Left ventricle myocardium inferior (tissue), 1 donor: ENCODE results near the gene GABARAPL2. TPM values are rescaled to one million over a fixed set of nuclear protein-coding genes. Genes with fewer than 3 reads are reported as not detected.
A peak's percentile ranks its signal among the peaks of the same experiment; 100 is the strongest.

Experiments
- DNase-seq: peaks from one replicate; pipeline ENCODE4 v3.0.0-alpha.2; 2020
- H3K27ac ChIP-seq: fragments of 200-600 bp; replicated peaks from 2 replicates; pipeline ENCODE4 v1.8.0; 2021
- H3K27me3 ChIP-seq: fragments of 200-600 bp; 2 replicates; pipeline ENCODE4 v1.8.0; 2021; ENCODE audit warnings: low read depth
- H3K36me3 ChIP-seq: fragments of 200-600 bp; 2 replicates; pipeline ENCODE4 v1.8.0; 2021
- H3K4me1 ChIP-seq: fragments of 200-600 bp; 2 replicates; pipeline ENCODE4 v1.8.0; 2021
- H3K4me3 ChIP-seq: fragments of 200-600 bp; 2 replicates; pipeline ENCODE4 v1.8.0; 2021; ENCODE audit warnings: mild to moderate bottlenecking, moderate library complexity
- H3K9me3 ChIP-seq: fragments of 200-600 bp; replicated peaks from 2 replicates; pipeline ENCODE4 v1.8.0; 2021
- intact Hi-C: fragments of 100-400 bp; cut with micrococcal nuclease; formaldehyde crosslinking; loops from one replicate; pipeline ENCODE4 v1.11.0; 2022
- long read RNA-seq: library from polyadenylated mRNA; unstranded; transcript quantifications from one replicate; pipeline ENCODE4 v2.0.0, GENCODE V29; 2021
- total RNA-seq: library from RNA; stranded (reverse); fragmentation: NEBNext Ultra II Directional; extraction: Animal tissue kit (Norgen Biotek cat#: 25700); gene quantifications from one replicate; pipeline ENCODE4 v1.2.1, GENCODE V29; 2021
- TF ChIP-seq, protein P1 (sequence below): fragments of 200-600 bp; IDR thresholded peaks from 2 replicates; pipeline ENCODE4 v1.8.0; 2021; ENCODE audit warnings: antibody characterized with exemption, mild to moderate bottlenecking, borderline replicate concordance
- donor health status: DM: no; HTN: yes; CAD: no; lungs with severe emphysema.

Gene GABARAPL2, protein sequence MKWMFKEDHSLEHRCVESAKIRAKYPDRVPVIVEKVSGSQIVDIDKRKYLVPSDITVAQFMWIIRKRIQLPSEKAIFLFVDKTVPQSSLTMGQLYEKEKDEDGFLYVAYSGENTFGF
- 280 TPM for total RNA-seq
- long read RNA-seq, transcript GABARAPL2-201 (4 exons, 1,002 nt), result major isoform, 211 of 217 reads
- long read RNA-seq, partial matches to known transcripts, result 1 of 217 reads
- long read RNA-seq, other reads (novel, unspliced or antisense), result 0 of 217 reads

DNA sequence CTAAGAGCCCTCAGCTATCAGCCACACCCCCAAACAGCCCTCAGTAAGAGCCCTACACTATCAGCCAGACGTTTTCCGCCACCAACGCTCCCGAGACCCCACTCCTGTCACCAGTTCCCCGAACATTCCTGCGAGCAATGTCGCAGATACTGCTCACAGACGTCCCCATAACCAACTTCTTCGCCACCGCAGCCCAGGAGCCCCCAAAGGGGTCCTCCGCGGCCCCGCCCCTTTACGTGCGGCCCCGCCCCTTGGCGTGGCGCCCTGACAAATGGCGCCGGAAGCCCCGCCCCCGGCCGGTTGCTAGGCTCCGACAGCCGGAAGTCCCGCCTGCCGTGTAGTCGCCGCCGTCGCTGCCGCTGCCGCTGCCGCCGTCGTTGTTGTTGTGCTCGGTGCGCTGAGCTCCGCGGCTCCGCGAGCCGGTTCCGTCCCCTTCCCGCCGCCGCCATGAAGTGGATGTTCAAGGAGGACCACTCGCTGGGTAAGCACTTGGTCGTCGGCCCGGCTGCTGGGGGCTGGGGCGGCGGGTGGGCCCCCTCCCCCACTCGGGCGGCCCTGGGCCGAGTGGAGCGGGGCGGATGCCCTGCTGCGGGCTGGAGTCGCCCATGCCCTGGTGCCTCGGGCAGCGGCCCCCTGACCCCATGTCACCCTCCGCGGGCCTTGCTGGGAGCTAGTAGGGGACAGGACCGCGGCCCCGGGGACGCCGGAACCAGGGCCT lies at the start of gene GABARAPL2:
Gene GABARAPL2, plus strand, starts transcription at position 340 of the 718 bp plus-strand sequence. Its CDS starts 108 bp downstream, at position 448.
- no peaks in the 10 kb centered on the region for H3K27me3 ChIP-seq
- H3K4me3 ChIP-seq, result peak within 1 kb of the TSS; percentile 97
- H3K4me1 ChIP-seq, result peaks cover 62% of the 10 kb centered on the region
- H3K36me3 ChIP-seq, result peaks cover 36% of the 10 kb centered on the region
- peak; percentile 85 for DNase-seq
- TF ChIP-seq, protein P1, sequence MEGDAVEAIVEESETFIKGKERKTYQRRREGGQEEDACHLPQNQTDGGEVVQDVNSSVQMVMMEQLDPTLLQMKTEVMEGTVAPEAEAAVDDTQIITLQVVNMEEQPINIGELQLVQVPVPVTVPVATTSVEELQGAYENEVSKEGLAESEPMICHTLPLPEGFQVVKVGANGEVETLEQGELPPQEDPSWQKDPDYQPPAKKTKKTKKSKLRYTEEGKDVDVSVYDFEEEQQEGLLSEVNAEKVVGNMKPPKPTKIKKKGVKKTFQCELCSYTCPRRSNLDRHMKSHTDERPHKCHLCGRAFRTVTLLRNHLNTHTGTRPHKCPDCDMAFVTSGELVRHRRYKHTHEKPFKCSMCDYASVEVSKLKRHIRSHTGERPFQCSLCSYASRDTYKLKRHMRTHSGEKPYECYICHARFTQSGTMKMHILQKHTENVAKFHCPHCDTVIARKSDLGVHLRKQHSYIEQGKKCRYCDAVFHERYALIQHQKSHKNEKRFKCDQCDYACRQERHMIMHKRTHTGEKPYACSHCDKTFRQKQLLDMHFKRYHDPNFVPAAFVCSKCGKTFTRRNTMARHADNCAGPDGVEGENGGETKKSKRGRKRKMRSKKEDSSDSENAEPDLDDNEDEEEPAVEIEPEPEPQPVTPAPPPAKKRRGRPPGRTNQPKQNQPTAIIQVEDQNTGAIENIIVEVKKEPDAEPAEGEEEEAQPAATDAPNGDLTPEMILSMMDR, result no peak
- H3K27ac ChIP-seq, result peak within 1 kb of the TSS; percentile 84
- intact Hi-C loops, result no loop called here
- no peaks in the 10 kb centered on the region for H3K9me3 ChIP-seq

DNA sequence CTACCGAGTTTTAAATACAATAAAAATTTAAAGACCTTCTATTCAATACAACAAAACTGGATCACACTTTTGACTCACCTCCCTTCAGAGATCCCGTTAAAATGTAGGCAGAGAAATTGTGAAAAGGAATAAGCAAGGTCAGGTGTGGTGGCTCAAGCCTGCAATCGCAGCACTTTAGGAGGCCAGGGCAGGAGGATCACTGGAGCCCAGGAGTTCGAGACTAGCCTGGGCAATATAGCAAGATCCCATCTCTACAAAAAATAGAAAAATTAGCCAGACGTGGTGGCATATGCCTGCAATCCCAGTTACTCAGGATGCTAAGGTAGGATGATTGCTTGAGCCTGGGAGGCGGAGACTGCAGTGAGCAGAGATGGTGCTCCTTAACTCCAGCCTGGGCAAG lies 47.0 kb upstream of the GABARAPL2 start:
- Histone ChIP-seq H3K27ac (no peak overlapping the region), H3K9me3 (no peaks in the 10 kb centered on the region), H3K4me3 (no peak overlapping the region), H3K27me3 (no peaks in the 10 kb centered on the region), H3K36me3 (no peaks in the 10 kb centered on the region), H3K4me1 (peaks cover 13% of the 10 kb centered on the region)
- DNase-seq, result no peak
- intact Hi-C loops, result loop anchor here (2.0 kb wide), 1 partner anchor 30 kb away; no protein-coding TSS in a partner anchor
- TF ChIP-seq, protein P1, result no peak

DNA sequence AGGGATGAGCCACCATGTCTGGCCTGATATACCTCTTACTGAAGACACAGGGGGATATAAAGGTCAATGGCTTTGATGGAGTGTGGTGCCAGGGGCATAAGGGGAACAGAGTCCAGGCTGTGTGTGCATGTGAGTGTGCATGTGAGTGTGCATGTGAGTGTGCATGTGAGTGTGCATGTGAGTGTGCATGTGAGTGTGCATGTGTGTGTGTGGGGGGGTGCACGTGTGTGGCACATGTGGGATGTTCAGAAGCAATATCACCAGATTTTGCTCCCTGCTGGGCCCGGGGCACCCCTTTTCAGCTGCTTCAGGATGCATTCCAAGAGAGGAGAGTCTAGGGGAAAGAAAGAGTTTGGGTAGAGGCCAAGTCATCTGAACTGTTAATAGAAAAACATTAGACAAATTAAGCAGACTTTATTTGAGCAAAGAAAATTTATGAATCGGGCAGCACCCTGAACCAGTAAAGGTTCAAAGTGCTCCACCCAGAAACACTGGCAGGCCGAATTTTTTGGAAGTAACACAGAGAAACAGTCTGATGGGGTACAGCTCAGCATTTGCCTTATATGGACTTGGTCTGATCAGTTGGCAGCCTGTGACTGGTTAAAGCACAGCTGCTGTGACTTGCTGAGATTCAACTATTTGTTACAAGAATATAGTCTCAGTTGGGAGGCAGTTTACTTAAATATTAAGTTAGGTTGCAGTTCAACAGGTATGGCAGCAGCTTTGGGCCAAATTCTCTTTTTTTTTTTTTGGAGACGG lies 40.0 kb upstream of the GABARAPL2 start:
- no peak overlapping the region for H3K27ac ChIP-seq
- intact Hi-C loops, result no loop called here
- H3K27me3 ChIP-seq, result no peaks in the 10 kb centered on the region
- H3K36me3 ChIP-seq, result no peaks in the 10 kb centered on the region
- DNase-seq, result no peak
- H3K4me1 ChIP-seq, result no peaks in the 10 kb centered on the region
- no peak overlapping the region for H3K4me3 ChIP-seq
- H3K9me3 ChIP-seq, result no peaks in the 10 kb centered on the region
- TF ChIP-seq, protein P1, result no peak

DNA sequence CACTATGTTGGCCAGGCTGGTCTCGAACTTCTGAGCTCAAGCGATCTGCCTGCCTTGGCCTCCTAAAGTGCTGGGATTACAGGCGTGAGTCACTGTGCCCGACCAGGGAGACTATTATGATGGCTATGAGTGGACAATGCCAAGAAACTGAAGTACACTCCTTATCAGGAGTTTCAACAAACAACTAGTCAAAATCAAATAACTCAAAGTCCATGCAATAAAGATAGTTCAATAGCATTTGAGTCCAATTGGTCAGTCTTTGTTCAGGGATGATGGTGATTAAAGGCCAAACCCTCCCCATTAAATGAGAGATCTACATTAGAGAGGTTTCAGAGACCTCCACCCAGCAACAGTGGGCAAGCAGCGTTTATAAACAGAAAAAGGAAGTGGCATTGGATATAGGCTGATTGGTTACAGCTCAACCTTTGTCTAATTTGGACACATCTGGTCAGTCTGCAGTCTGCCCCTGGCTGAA lies 38.3 kb upstream of the GABARAPL2 start:
- intact Hi-C loops, result no loop called here
- TF ChIP-seq, protein P1, result no peak
- no peaks in the 10 kb centered on the region for H3K36me3 ChIP-seq

DNA sequence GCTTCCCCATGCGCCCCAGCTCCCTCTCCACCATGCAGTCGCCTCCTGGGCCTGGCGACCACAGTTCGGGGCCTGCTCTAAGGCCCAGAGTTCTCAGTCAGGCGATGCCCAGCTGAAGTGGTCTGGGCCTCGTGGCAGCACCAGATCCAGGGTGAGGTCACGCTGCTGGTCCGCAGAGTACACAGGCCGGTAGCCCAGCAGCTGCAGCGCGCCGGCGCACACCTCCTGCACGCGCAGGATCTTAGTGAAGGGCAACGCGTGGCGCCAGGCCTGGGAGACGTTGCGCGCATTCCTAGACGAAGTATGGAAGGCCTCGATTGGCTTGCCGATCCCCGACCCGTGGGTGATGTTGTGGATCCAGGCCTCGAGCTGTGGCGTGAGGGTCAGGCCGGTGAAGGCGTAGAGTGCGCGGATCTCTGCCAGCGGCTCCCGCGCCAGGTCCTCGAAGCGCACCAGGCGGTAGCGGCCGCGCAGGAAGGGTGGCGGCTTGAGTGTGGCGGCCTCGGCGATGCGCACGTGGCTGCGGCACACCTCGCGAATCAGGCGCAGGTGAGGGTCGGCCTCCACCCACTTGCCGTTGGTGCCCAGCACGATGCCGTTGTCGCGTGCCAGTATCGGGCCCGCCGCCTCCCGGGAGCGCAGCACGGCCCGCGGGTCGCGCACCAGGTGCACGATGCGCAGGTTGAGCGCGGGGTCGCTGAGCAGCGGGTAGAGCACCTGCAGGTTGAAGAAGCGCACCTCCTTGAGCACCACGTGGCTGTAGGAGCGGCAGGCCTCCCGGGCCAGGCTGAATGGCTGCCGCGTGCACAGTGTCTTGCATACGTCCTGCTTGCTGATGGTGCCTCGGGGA lies 36.9 kb upstream of the GABARAPL2 start:
- H3K4me1 ChIP-seq, result no peaks in the 10 kb centered on the region
- H3K27me3 ChIP-seq, result no peaks in the 10 kb centered on the region
- H3K27ac ChIP-seq, result no peak overlapping the region
- intact Hi-C loops, result no loop called here
- H3K9me3 ChIP-seq, result no peaks in the 10 kb centered on the region
- TF ChIP-seq, protein P1, result no peak
- no peak overlapping the region for H3K4me3 ChIP-seq
- DNase-seq, result no peak
- no peaks in the 10 kb centered on the region for H3K36me3 ChIP-seq

More for the DNA sequence above, 38.3 kb upstream of the GABARAPL2 start:
- no peak for DNase-seq
- H3K9me3 ChIP-seq, result no peaks in the 10 kb centered on the region
- no peak overlapping the region for H3K27ac ChIP-seq
- H3K27me3 ChIP-seq, result no peaks in the 10 kb centered on the region
- H3K4me1 ChIP-seq, result no peaks in the 10 kb centered on the region
- H3K4me3 ChIP-seq, result no peak overlapping the region
